Ecto neural progenitor cell (in vitro differentiated cells): ENCODE measurements around the gene PFKL.
A peak's percentile ranks its signal among the peaks of the same experiment; 100 is the strongest.

ENCODE experiments used
- DNase-seq: peaks from one replicate; pipeline ENCODE4 v3.0.0-alpha.2; 2018; ENCODE audit warnings: low spot score

PFKL gene

GRCh38 chr21:44299458-44300261, at the start of gene PFKL:
TSS of gene PFKL (plus strand) at chr21:44300053. CDS start at chr21:44300106, 53 bp downstream.
- peak; percentile 83 for DNase-seq

- peak; percentile 38 for DNase-seq
These were observed 45.8 kb upstream of the PFKL start for GRCh38 chr21:44253832-44254710.

DNA sequence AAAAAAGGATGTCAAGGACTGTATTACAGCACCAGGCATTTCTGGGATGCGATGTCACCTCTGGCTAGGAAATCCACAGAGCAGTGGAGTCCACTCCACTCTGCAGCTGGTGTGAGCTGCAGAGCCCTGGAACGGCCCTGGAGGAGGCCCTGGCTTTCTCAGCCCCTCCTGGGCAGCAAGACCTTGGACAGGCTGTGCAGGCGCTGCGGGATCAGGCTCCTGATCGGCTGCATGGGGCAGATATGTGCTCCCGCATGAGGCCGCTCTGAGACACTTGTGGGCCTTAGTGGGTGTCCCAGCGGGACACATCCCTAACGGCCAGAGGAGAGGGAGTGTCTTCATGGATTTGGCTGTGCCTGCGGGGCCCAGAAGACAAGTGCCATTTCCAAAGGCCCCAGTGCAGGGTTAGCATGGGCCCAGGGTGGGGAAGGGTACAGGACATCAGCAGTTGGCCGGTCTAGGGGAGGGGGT, 44.3 kb upstream of the PFKL start:
- no peak for DNase-seq

- DNase-seq: no peak
These were observed 41.7 kb upstream of the PFKL start for GRCh38 chr21:44258056-44258725.

GRCh38 chr21:44259082-44259705, 40.7 kb upstream of the PFKL start:
- no peak for DNase-seq

DNA sequence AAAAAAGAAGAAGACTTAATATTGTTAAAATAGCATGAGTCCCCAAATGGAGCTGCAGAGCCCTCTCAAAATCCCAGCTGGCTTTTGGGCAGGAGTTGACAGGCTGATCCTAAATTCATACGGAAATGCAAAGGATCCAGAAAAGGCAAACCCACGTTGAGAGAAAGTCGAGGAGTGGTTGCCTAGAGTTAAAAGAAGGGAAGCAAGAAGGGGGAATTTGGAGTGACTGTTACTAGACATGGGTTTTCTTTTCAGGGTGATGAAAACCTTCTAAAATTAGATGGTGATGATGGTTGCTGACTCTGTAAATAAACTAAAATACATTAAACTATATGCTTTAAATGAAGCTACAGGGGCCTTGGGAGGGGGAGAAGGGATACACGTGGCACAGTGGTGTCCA, 39.8 kb upstream of the PFKL start:
- no peak for DNase-seq

DNA sequence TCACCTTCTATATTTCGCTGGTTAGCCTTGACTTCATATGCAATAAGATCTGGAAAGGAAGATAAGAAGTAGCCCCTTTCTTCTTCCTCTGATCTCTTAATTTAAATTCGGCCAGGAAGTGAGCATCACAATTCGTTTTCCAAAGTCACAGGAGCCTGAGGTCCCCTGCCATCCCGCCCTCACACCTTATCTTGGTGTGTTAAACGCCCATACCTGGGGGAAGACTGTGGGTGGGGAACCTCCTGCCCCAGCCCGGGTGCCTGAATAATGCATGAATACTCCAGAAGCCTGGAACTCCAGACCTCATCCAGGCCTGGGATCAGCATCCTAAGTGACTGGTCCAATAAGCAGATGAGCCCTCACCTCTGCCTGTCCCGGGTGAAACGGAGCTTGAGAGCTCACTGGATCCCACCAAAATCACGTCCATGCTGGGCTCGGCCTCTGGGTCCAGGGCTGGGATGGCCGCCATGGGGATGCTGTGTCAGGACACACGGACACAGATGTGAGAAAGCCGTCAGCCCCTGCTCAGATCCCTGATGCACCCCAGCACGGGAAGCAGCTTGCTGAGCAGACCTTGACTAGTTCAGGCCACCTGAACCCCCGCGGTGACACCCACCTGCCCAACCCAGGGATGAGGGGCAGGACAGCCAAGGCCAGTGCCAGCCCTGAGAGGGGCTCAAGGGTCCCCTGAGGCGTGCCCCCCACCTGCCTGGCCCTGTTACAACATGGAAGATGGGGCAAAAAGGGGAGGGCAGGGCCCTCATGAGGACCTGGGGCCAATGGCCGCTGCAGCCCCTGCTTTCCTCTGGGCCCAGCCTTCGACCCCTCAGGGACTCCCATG, 38.8 kb upstream of the PFKL start:
- DNase-seq: peak; percentile 44

- peak; percentile 46 for DNase-seq
These were observed 38.1 kb upstream of the PFKL start, which contains the start of gene DNMT3L for GRCh38 chr21:44261675-44262295. TSS of gene DNMT3L (minus strand) at chr21:44261897. CDS start at chr21:44261259, 638 bp downstream.

DNA sequence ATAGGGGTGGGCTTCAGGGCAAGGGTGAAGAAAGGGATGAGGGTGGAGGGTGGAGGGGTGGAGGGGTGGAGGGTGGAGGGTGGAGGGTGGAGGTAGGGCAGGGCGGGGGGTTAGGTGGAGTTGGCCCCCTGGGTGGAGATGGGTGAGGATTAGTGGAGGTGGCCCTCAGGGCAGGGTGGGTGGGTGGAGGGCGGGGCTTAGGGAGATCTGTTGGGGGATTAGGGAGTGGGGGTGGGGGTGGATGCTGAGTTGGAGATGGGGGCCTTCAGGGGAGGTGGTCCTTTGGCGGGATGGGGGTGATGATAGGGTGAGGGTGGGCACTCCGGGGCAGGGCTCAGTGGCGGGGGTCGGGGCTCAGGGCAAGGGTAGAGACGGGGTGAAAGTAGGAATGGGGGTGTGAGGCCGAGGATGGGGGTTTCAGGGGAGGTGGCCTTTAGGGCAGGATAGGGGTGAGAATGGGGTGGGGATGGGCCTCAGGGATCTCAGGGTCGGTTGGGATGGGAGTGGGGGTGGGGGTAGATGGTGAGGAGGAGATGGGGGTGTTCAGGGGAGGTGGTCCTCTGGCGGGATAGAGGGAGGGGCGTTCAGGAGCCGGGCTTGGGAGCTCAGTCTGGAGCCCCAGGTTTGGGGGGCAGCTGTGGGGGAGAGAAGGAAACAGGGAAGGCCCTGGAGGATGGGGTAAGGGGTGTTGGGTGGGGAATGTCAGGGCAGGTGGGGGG, 37.4 kb upstream of the PFKL start:
- no peak for DNase-seq

- peak; percentile 86 for DNase-seq
These were observed 36.6 kb upstream of the PFKL start for GRCh38 chr21:44263221-44263760.

DNA sequence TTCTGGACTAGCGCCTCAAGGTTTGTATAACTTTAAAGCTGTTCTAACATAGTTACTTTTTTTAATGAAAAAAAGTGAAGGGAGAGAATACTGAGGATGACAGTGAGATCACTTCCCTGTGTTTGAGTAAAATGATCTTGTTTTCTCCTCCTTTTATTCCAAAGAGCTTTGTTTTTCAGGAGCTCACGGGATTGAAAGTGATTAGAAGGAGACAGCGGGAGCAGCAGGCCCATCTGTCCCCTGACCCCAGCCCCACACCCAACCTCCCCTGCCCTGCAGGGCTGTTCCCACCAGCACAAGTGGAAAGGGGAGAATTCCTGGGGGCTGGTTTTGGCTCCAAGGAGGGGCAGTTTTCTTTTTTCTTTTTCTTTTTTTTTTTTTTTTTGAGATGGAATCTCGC, 36.1 kb upstream of the PFKL start:
- DNase-seq: peak; percentile 46

- no peak for DNase-seq
These were observed 34.1 kb upstream of the PFKL start for GRCh38 chr21:44265734-44266270.

- DNase-seq: no peak
These were observed 32.2 kb upstream of the PFKL start for GRCh38 chr21:44267655-44268142.

- no peak for DNase-seq
These were observed 30.8 kb upstream of the PFKL start for GRCh38 chr21:44269090-44269489.

DNA sequence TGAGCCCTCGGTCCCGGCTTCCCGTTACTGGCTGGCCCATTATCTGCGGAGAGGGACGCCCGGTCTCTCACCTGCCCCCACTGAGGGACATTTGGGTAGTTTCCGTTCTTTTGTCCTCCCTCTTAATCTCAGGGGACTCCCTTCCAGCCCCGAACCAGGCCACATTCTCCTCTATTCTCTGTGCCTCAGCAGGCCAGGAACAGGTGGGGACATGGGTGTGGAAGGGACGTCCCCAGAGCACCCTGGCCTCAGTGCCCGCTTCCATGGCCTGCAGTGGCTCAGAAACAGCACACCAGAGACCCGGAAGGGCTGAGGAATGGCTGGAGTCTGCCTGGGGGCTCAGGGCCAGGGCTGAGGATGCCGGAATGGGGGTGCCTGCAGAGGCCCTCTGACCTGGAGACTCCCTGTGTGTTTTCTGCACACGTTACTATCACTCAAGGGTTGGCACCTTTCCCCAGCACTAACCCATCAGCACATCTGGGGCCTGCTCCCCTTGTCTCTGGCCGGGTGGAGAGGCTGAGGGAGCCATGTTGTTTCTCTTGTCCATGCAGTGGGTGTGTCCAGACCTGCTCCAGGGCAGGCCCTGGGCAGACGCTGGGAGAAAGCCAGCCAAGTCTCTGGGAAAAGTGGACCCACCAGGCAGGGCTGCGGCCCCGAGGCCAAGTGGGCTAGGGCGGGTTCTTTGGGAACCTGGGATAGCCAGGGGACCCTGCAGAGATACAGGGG, 28.1 kb upstream of the PFKL start:
- DNase-seq: no peak

DNA sequence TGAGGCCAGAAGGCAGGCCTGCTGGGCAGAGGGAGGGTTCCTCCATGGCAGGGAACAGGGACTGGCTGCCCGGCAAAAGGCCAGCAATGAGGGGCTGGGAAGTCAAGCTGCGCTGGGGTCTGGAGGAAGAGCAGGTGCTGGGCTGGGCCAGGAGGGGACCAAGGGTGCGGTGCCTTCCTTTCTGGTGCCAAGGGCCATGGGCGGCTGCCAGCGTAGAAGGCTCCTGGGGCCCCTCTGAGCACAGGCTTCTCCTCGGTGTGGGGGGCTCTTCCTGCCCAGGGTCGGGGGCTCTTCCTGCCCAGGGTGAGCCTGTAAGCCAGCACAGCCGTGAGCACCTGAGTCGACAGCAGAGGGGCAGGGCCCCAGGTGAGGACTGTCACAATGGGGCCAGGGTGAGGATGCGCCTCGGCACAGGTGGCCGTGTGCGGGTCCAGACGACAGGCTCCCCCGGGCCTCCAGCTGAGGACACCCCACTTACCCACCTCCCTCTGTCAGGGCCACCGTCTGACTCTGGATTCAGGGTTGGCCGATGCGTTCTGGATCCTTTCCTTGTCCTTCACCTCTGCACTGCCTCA, 27.5 kb upstream of the PFKL start:
- no peak for DNase-seq

GRCh38 chr21:44273046-44273445, 26.8 kb upstream of the PFKL start:
- DNase-seq: no peak

GRCh38 chr21:44275041-44275440, 24.8 kb upstream of the PFKL start:
- no peak for DNase-seq
